GM18499 (cell line): Measurements from ENCODE around the gene NUMBL.

Source experiments
- ATAC-seq: cut with Tn5 transposase; IDR thresholded peaks from one replicate; pipeline ENCODE4 v1.9.1; 2021; ENCODE audit warnings: moderate number of reproducible peaks; ENCODE audit not compliant: insufficient read depth, unreplicated experiment

The NUMBL gene

DNA sequence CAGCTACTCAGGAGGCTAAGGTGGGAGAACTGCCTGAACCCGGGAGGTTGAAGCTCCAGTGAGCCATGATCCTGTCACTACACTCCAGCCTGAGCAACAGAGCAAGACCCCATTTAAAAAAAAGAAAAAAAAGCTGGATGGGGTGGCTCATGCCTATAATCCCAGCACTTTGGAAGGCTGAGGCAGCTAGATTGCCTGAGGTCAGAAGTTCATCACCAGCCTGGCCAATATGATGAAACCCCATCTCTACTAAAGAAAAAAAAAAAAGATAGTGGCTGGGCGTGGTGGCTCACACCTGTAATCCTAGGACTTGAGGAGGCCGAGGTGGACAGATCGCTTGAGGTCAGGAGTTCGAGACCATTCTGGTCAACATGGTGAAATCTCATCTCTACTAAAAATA is 74.3 kb downstream of the NUMBL start:
- no peak for ATAC-seq
